ENCODE data around the gene KISS1R. TPM values are rescaled to one million over a fixed set of nuclear protein-coding genes. Genes with fewer than 3 reads are reported as not detected.

The KISS1R gene
- total RNA-seq, 1 experiment from 2014 or later = not detected

GRCh38 chr19:901216-902092 is 15.7 kb upstream of the KISS1R start:
- no peaks in the 10 kb centered on the region for H3K27me3 Mint-ChIP-seq (ENCODE audit: unreplicated experiment)
- no peaks in the 10 kb centered on the region for H3K4me1 Mint-ChIP-seq (ENCODE audit: low read depth, unreplicated experiment)
- no peak for DNase-seq
- CTCF ChIA-PET = no interaction called here
- peaks cover 29% of the 10 kb centered on the region for H3K36me3 Mint-ChIP-seq (ENCODE audit: insufficient read depth, unreplicated experiment)
- no TSS peak for BruUV-seq (replicated peaks)
- intact Hi-C loops (cut with micrococcal nuclease; ENCODE audit: unreplicated experiment) = no loop called here
- TF ChIP-seq CTCF (IDR thresholded peaks at IDR 0.05; ENCODE audit: unreplicated experiment) = no peak
- H3K27ac Mint-ChIP-seq (ENCODE audit: unreplicated experiment) = no peak overlapping the region
- H3K9me3 Mint-ChIP-seq (ENCODE audit: low read depth, unreplicated experiment) = no peaks in the 10 kb centered on the region
- no peak overlapping the region for H3K4me3 Mint-ChIP-seq (ENCODE audit: low read depth, unreplicated experiment)

GRCh38 chr19:902093-902370 is 15.1 kb upstream of the KISS1R start:
- no peak overlapping the region for H3K4me3 Mint-ChIP-seq (ENCODE audit: low read depth, unreplicated experiment)
- H3K27ac Mint-ChIP-seq (ENCODE audit: unreplicated experiment) = no peak overlapping the region
- no peaks in the 10 kb centered on the region for H3K27me3 Mint-ChIP-seq (ENCODE audit: unreplicated experiment)
- no peak for TF ChIP-seq CTCF (IDR thresholded peaks at IDR 0.05; ENCODE audit: unreplicated experiment)
- no peaks in the 10 kb centered on the region for H3K9me3 Mint-ChIP-seq (ENCODE audit: low read depth, unreplicated experiment)
- H3K4me1 Mint-ChIP-seq (ENCODE audit: low read depth, unreplicated experiment) = no peaks in the 10 kb centered on the region
- intact Hi-C loops (cut with micrococcal nuclease; ENCODE audit: unreplicated experiment) = no loop called here
- no peak for DNase-seq
- CTCF ChIA-PET = no interaction called here
- no TSS peak for BruUV-seq (replicated peaks)
- peaks cover 23% of the 10 kb centered on the region for H3K36me3 Mint-ChIP-seq (ENCODE audit: insufficient read depth, unreplicated experiment)

- TF ChIP-seq CTCF (IDR thresholded peaks at IDR 0.05; ENCODE audit: unreplicated experiment) = no peak
- no peaks in the 10 kb centered on the region for H3K4me1 Mint-ChIP-seq (ENCODE audit: low read depth, unreplicated experiment)
- no peak overlapping the region for H3K4me3 Mint-ChIP-seq (ENCODE audit: low read depth, unreplicated experiment)
- intact Hi-C loops (cut with micrococcal nuclease; ENCODE audit: unreplicated experiment) = no loop called here
- H3K36me3 Mint-ChIP-seq (ENCODE audit: insufficient read depth, unreplicated experiment) = peaks cover 20% of the 10 kb centered on the region
- H3K9me3 Mint-ChIP-seq (ENCODE audit: low read depth, unreplicated experiment) = no peaks in the 10 kb centered on the region
- no peaks in the 10 kb centered on the region for H3K27me3 Mint-ChIP-seq (ENCODE audit: unreplicated experiment)
- no TSS peak for BruUV-seq (replicated peaks)
- CTCF ChIA-PET = no interaction called here
- H3K27ac Mint-ChIP-seq (ENCODE audit: unreplicated experiment) = no peak overlapping the region
- no peak for DNase-seq
These were observed 14.5 kb upstream of the KISS1R start for GRCh38 chr19:902446-903226.

- Mint-ChIP-seq H3K9me3 (ENCODE audit: low read depth, unreplicated experiment) (no peaks in the 10 kb centered on the region), H3K27ac (ENCODE audit: unreplicated experiment) (no peak overlapping the region), H3K36me3 (ENCODE audit: insufficient read depth, unreplicated experiment) (peaks cover 18% of the 10 kb centered on the region), H3K4me1 (ENCODE audit: low read depth, unreplicated experiment) (no peaks in the 10 kb centered on the region), H3K27me3 (ENCODE audit: unreplicated experiment) (no peaks in the 10 kb centered on the region), H3K4me3 (ENCODE audit: low read depth, unreplicated experiment) (no peak overlapping the region)
- no peak for DNase-seq
- no peak for TF ChIP-seq CTCF (IDR thresholded peaks at IDR 0.05; ENCODE audit: unreplicated experiment)
- BruUV-seq (replicated peaks) = no TSS peak
- intact Hi-C loops (cut with micrococcal nuclease; ENCODE audit: unreplicated experiment) = no loop called here
- CTCF ChIA-PET = no interaction called here
These were observed 13.8 kb upstream of the KISS1R start for GRCh38 chr19:903266-903797.

Measured in Calu3 (cell line).